DND-41 (cell line): ENCODE measurements around the gene HMGXB3.

Source experiments
- ATAC-seq: fragments of 200-7000 bp; cut with Tn5 transposase; 3 replicates; pipeline ENCODE4 v1.9.1; 2021; ENCODE audit warnings: low read depth; ENCODE audit not compliant: insufficient read depth
- DNase-seq: peaks from one replicate; pipeline ENCODE4 v3.0.0-alpha.2; 2020
- H2AFZ ChIP-seq: 2 replicates; pipeline ENCODE4 v1.6.0; 2012; ENCODE audit warnings: low read depth, low read length
- H3K27ac ChIP-seq: 2 replicates; pipeline ENCODE4 v1.5.1; 2012; ENCODE audit warnings: low read length, inconsistent platforms
- H3K27me3 ChIP-seq: fragments of 200-600 bp; sonication (generic); 2 replicates; pipeline ENCODE4 v1.6.0; 2012; ENCODE audit warnings: low read length, mild to moderate bottlenecking, inconsistent platforms; ENCODE audit not compliant: insufficient read depth, poor library complexity
- H3K36me3 ChIP-seq: 2 replicates; pipeline ENCODE4 v1.5.1; 2012; ENCODE audit warnings: low read length, inconsistent platforms; ENCODE audit not compliant: insufficient read depth
- H3K4me1 ChIP-seq: 2 replicates; pipeline ENCODE4 v1.5.1; 2012; ENCODE audit warnings: mild to moderate bottlenecking, low read length; ENCODE audit not compliant: insufficient read depth
- H3K4me2 ChIP-seq: 2 replicates; pipeline ENCODE4 v1.6.0; 2012; ENCODE audit warnings: mild to moderate bottlenecking, moderate library complexity, low read length, inconsistent platforms; ENCODE audit not compliant: insufficient read depth
- H3K4me3 ChIP-seq, 2 experiments: fragments of 200-600 bp in 1 of 2; shearing (Covaris generic) in 1 of 2; 2 replicates each; pipeline ENCODE4 v1.5.1; 2012 to 2016; ENCODE audit warnings: inconsistent platforms in 2 of 2, low read length in 2 of 2, mild to moderate bottlenecking in 2 of 2, low read depth in 1 of 2, moderate library complexity in 1 of 2
- H3K79me2 ChIP-seq: 2 replicates; pipeline ENCODE4 v1.6.0; 2012; ENCODE audit warnings: low read length, inconsistent platforms; ENCODE audit not compliant: insufficient read depth
- H3K9ac ChIP-seq: 2 replicates; pipeline ENCODE4 v1.6.0; 2012; ENCODE audit warnings: low read depth, mild to moderate bottlenecking, inconsistent platforms, low read length, moderate library complexity
- H3K9me3 ChIP-seq: 2 replicates; pipeline ENCODE4 v1.5.1; 2012; ENCODE audit warnings: low read length, moderate library complexity, mild to moderate bottlenecking, inconsistent platforms; ENCODE audit not compliant: insufficient read depth, severe bottlenecking
- H4K20me1 ChIP-seq: 2 replicates; pipeline ENCODE4 v1.6.0; 2012; ENCODE audit warnings: low read length; ENCODE audit not compliant: insufficient read depth
- CTCF ChIP-seq: IDR thresholded peaks from 2 replicates; pipeline ENCODE4 v1.5.1; 2012; ENCODE audit warnings: borderline replicate concordance, low read length, moderate library complexity, mild to moderate bottlenecking; ENCODE audit not compliant: poor library complexity, severe bottlenecking; ENCODE audit errors: extremely low read depth
- EZH2 ChIP-seq: IDR thresholded peaks from 3 replicates; pipeline ENCODE4 v1.6.1; 2012; ENCODE audit warnings: borderline replicate concordance, low read depth, mild to moderate bottlenecking, moderate library complexity, low read length, inconsistent platforms; ENCODE audit not compliant: severe bottlenecking

HMGXB3 gene

GRCh38 chr5:150062216-150062922 lies 61.8 kb downstream of the HMGXB3 start:
- Histone ChIP-seq H3K9me3 (no peaks in the 10 kb centered on the region), H4K20me1 (no peaks in the 10 kb centered on the region), H3K4me2 (no peak overlapping the region), H3K27ac (no peak overlapping the region), H3K9ac (no peak overlapping the region), H2AFZ (no peak overlapping the region), H3K36me3 (no peaks in the 10 kb centered on the region), H3K4me1 (no peaks in the 10 kb centered on the region), H3K27me3 (peaks cover 6% of the 10 kb centered on the region), H3K79me2 (no peaks in the 10 kb centered on the region), H3K4me3 (no peak overlapping the region)
- no peak for ATAC-seq
- no peak for DNase-seq
- no peak for TF ChIP-seq EZH2
- TF ChIP-seq CTCF = no peak

GRCh38 chr5:150063638-150064037 lies 63.1 kb downstream of the HMGXB3 start:
- no peaks in the 10 kb centered on the region for H3K36me3 ChIP-seq
- H3K9me3 ChIP-seq = no peaks in the 10 kb centered on the region
- H3K79me2 ChIP-seq = no peaks in the 10 kb centered on the region
- ATAC-seq (no peak), DNase-seq (no peak)
- no peaks in the 10 kb centered on the region for H3K4me1 ChIP-seq
- peaks cover 6% of the 10 kb centered on the region for H3K27me3 ChIP-seq
- no peak overlapping the region for H3K9ac ChIP-seq
- TF ChIP-seq EZH2 (no peak), CTCF (no peak)
- H3K27ac ChIP-seq = no peak overlapping the region
- H2AFZ ChIP-seq = no peak overlapping the region
- H4K20me1 ChIP-seq = no peaks in the 10 kb centered on the region
- H3K4me2 ChIP-seq = no peak overlapping the region
- H3K4me3 ChIP-seq = no peak overlapping the region

GRCh38 chr5:150064681-150065220 lies 64.2 kb downstream of the HMGXB3 start:
- no peak overlapping the region for H3K27ac ChIP-seq
- H3K4me3 ChIP-seq = no peak overlapping the region
- ATAC-seq (no peak), DNase-seq (no peak)
- H3K79me2 ChIP-seq = no peaks in the 10 kb centered on the region
- H3K9ac ChIP-seq = no peak overlapping the region
- no peak for TF ChIP-seq EZH2
- TF ChIP-seq CTCF = no peak
- H3K9me3 ChIP-seq = no peaks in the 10 kb centered on the region
- peaks cover 6% of the 10 kb centered on the region for H3K27me3 ChIP-seq
- H4K20me1 ChIP-seq = no peaks in the 10 kb centered on the region
- H3K36me3 ChIP-seq = no peaks in the 10 kb centered on the region
- H3K4me2 ChIP-seq = no peak overlapping the region
- no peak overlapping the region for H2AFZ ChIP-seq
- no peaks in the 10 kb centered on the region for H3K4me1 ChIP-seq

- TF ChIP-seq CTCF (no peak), EZH2 (no peak)
- Histone ChIP-seq H3K4me1 (no peaks in the 10 kb centered on the region), H3K9ac (no peak overlapping the region), H3K9me3 (no peaks in the 10 kb centered on the region), H3K4me3 (no peak overlapping the region), H2AFZ (no peak overlapping the region), H3K36me3 (no peaks in the 10 kb centered on the region), H3K79me2 (no peaks in the 10 kb centered on the region), H3K27me3 (peaks cover 6% of the 10 kb centered on the region), H3K4me2 (no peak overlapping the region), H3K27ac (no peak overlapping the region), H4K20me1 (no peaks in the 10 kb centered on the region)
- DNase-seq (no peak), ATAC-seq (no peak)
Measured at GRCh38 chr5:150065346-150065745, 64.8 kb downstream of the HMGXB3 start.
